Measurements from ENCODE around the gene ZNF687. TPM values are rescaled to one million over a fixed set of nuclear protein-coding genes. Genes with fewer than 3 reads are reported as not detected.
A peak's percentile ranks its signal among the peaks of the same experiment; 100 is the strongest.
"Not testable (repeated sequence)": the region's sequence is repeated elsewhere in the genome, so short reads cannot be mapped to it uniquely, and the experiment has no call there.

Gene ZNF687
- 13.2 TPM for total RNA-seq

DNA sequence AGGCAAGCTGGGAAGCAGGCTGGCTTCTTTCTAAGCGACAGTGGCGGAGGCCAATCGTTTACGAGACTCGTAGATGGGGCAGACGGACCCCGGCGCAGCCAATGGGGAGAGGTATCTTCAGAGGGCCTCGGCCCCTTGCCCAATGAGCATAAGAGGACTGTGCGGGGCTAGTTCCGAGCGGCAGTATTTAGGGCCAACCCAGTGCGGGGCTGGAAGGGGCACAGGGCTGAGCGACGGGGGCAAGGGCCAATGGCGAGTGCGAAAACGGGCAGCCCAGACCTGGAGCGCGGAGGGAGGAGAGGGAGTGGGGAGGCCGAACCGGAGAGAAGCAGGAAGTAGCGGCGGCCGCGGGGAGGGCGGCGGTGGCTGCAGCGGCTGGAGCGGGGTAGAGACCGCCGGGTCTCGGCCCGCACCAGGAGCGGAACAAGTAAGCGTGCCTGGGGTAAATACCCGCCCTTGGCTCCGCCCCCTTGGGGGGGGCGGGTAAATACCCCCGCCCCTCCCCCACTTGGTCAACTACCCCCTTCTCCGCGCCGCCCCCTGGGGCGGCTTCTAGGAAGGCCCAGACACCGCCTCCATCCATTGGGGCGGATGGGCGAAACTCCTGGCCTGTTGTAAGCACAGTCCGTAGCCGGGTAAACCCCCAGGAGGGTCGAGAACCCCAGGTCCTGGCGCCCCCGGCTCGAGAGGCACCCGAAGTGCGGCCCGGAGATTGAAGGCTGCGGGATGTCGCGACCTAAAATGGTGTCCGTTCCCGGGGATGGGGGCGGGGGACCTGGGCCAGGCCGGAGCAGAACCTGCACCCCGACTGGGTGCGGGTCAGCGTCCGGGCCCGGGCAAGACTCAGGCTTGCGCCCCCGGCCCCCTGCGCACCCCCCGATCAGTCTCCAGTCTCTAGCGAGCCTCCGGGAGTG lies at the start of gene ZNF687:
TSS of gene ZNF687 (plus strand) at position 331 of the 914 bp plus-strand sequence. CDS start 3,993 bp downstream, outside the sequence.
- DNase-seq = peak; percentile 100

DNA sequence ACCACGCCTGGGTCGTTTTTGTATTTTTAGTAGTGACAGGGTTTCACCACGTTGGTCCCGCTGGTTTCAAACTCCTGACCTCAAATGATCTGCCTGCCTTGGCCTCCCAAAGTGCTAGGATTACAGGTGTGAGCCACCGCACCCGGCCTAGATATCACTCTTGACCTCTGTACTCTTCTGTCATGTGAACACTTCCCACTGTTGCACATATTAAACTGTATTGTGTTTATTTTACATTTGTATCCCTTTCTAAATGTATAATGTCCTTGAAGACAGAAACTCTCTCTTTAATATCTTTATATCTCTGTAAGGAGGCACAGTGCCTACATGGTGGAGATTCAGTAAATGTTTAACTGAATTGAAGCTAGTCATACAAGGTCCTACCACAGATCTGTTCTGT lies 46.9 kb upstream of the ZNF687 start:
- no peak for DNase-seq

DNA sequence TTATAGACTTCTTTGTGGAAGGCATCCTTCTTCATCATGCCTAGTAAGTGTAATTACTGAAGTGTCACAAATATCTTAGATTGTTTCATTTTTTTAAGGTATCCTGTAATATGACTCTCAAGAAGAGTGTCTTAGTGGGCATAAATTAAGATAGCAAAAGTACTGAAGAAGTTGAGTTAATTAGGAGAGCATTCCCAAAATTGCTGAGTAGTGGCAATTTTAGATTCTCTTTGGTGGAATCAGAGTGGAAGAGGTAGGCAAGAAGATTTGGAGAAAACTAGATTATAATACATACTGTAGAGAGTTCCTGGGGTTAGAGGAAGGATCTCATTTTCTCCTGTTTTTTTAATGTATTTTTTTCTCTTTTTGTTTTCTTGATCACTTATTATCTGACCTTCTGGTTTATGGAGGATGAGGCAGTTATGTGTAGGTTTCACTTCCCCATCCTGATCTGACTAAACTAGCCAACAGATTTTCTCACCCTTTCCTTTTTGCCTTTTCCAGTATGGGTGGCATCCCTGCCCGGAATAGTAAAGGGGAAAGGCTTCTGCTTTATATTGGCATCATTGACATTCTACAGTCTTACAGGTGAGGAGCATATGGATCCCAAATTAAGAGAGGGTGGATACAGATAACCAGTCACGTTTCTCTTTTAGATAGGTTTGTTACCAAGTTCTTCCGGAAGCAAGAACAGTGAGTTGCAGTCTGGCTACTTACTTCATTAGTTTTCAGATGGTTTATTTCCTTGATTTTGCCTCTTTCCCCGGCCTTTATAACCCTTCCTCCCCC lies 44.2 kb upstream of the ZNF687 start:
- DNase-seq = no peak

- no peak for DNase-seq
Observed at GRCh38 chr1:151238467-151238739, 43.7 kb upstream of the ZNF687 start.

DNA sequence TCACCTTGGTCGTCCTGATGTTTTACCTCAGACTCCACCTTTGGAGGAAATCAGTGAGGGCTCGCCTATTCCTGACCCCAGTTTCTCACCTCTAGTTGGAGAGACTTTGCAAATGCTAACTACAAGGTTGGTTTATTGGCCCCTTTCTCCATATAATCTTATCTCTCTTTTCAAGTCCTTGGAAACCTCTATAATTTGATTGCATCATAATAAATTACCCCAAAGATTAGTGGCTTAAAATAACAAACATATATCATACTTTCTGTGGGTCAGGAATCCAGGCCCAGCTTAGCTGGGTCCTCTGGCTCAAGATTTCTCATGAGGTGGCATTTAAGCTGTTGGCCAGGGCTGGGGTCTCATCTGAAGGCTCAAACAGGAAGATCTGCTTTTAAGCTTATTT lies 39.7 kb upstream of the ZNF687 start:
- DNase-seq = no peak

- DNase-seq = no peak
Observed at GRCh38 chr1:151243683-151244216, 38.3 kb upstream of the ZNF687 start.

DNA sequence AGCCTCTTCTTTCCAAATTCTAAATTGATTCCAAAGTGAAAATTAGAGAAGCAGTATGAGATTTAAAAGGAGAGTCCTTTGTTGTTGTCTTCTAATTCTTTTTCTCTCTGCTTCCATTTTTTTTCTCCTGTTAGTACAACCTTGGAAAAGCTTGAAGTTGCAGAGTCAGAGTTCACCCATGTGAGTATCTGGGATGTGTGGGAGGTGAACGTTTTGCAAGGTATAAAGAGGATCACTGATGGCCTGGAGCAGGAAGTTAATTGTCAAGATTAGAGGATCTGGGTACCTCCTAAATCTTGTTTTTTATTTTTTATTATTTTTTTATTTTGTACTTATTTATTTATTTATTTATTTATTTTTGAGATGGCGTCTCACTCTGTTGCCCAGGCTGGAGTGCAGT lies 35.3 kb upstream of the ZNF687 start:
- no peak for DNase-seq

DNA sequence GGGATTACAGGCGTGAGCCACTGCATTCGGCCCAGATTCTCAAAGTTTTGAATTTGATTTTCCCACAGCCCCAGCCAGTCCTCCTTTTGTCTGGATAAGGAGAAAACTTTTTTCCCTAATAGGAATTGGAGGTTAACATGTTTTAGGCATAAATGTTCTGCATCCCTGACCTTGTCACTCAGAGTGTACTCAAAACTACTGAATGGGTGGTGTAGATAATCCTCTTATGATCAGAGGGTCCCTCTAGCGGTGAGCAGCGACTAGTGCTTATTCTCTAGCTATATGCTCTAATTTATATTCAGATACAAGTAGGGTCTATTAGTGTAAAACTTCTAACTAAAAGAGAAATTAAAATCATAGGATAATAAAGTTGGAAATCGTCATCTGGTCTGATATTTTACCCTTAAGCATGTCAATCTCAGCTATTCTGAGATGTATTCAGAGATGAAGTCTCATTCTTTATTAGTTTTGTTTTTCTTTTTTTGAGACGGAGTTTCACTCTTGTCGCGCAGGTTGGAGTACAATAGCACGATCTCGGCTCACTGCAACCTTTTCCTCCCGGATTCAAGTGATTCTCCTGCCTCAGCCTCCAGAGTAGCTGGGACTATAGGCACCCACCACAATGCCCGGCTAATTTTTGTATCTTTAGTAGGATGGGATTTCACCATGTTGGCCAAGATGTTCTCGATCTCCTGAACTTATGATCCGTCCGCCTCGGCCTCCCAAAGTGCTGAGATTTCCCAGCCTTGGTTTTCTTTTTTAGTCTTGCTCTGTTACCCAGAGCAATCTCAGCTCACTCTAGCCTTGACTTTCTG lies 30.2 kb upstream of the ZNF687 start:
- peak; percentile 85 for DNase-seq

GRCh38 chr1:151254217-151255213 lies 27.6 kb upstream of the ZNF687 start, which contains the start of gene PSMD4:
PSMD4 (plus strand) TSS chr1:151254734; CDS start chr1:151254783, 49 bp downstream.
- peak; percentile 99 for DNase-seq

GRCh38 chr1:151255381-151255780 lies 26.7 kb upstream of the ZNF687 start:
- no peak for DNase-seq

- DNase-seq = no peak
Observed at GRCh38 chr1:151259351-151259750, 22.7 kb upstream of the ZNF687 start.

- DNase-seq = no peak
Observed at GRCh38 chr1:151265446-151266236, 16.5 kb upstream of the ZNF687 start.

- DNase-seq = no peak
Observed at GRCh38 chr1:151266315-151266714, 15.8 kb upstream of the ZNF687 start.

DNA sequence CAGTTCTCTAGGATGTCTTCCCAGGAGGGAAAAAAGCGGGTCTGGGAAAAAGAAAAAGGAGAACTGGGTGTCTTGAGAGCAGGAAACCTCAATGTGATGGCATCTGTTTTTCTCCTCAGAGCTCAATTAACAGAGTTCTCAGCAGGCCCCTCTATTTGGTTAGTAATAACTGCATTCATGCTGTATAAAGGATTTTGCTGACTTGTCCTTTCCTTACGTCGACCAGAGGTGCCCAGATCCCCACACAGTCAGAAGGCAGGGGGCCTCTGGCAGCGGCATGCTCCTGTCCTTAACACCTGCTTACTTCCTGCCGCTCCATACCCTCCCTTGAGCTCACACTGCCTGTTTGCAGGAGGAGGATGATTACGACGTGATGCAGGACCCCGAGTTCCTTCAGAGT lies 15.3 kb upstream of the ZNF687 start:
- no peak for DNase-seq

GRCh38 chr1:151267760-151268159 lies 14.3 kb upstream of the ZNF687 start:
- no peak for DNase-seq

DNA sequence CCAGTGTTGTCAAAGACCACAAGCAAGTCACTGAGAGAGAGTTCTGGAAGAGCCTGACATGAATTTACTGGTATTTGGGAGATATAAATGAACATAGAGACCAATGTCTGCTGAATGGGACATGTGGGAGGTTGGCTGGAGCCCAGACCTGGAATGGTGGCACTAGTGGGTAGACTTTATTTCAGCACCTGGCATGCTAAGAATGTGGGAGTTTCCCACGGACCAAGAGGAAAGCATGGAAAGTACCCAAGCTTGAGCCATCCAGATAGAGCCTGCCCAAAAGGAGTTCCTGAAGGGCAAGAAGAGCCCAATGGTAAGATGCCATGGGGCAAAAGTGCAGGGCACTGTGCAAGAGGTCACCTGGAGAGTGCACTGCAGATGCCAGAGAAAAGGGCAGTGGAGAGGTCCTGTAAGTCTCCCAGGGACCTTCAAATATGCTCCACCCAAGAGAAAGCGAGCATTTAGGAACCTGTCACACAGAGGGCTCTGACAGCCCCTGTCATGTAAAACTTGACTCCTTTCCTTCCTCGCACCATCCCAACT lies 8.1 kb upstream of the ZNF687 start:
- no peak for DNase-seq

GRCh38 chr1:151275341-151275740 lies 6.8 kb upstream of the ZNF687 start:
- DNase-seq = not testable (repeated sequence)

GRCh38 chr1:151277249-151277648 lies 4.8 kb upstream of the ZNF687 start:
- DNase-seq = no peak

DNA sequence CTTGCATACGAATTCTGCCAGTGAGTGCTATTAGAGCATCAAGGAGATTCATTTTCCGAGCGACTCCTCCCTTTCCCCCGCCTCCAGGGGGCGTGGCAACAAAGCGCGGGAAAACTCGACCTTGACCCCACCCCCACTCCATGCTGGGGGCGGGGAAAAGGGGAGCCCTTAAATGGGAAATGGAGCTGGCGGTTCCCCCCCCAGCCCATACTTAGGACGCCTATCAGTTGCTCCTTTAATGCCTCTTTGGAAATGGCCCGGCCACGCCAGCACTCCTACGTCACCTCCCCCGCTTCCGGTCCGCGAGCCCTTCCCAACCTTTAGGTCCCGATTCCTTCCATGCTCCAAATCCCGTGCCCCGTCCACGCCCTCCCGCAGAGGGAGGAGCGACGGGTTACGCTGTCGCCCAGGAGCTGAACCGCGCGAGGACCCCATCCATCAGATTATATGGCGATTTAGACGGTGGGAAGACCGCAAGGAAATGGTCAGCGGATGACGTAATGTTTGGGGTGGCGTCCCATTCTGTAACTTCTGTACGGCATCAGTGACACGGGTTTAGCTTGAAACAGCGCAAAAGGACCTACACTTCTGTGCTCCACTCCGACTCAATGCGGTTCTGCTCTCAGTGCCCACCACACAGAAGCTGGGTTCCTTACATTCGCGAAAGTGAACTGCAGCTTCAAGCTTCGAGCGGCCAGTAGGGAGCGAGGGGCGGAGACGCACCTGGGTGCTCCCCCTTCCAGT lies 702 bp upstream of the ZNF687 start:
- DNase-seq = peak; percentile 99

All from tongue (tissue), 2 donors.